Activated CD4-positive, alpha-beta T cell treated with anti-CD3 and anti-CD28 coated beads, Interleukin-2, amount 50 U/mL, for 24 hours (primary cell): Measurements from ENCODE around the gene ENTPD6.
"Not testable (repeated sequence)": the region's sequence is repeated elsewhere in the genome, so short reads cannot be mapped to it uniquely, and the experiment has no call there.

Source experiments
- DNase-seq, 2 donors: peaks; one replicate each; pipeline ENCODE4 v3.0.0-alpha.2; 2020; ENCODE audit warnings: low read depth in 1 of 2, low spot score in 1 of 2

Gene ENTPD6

GRCh38 chr20:25223179-25223661 is 27.7 kb downstream of the ENTPD6 start:
- DNase-seq: no peak

- no peak for DNase-seq
Measured at GRCh38 chr20:25223765-25224720, 28.5 kb downstream of the ENTPD6 start.

- DNase-seq: no peak
Measured at GRCh38 chr20:25224941-25225340, 29.4 kb downstream of the ENTPD6 start.

- no peak for DNase-seq
Measured at GRCh38 chr20:25225642-25226432, 30.3 kb downstream of the ENTPD6 start.

- no peak for DNase-seq
Measured at GRCh38 chr20:25226433-25227316, 31.2 kb downstream of the ENTPD6 start.

- no peak for DNase-seq
Measured at GRCh38 chr20:25227317-25227831, 31.9 kb downstream of the ENTPD6 start.

- no peak for DNase-seq
Measured at GRCh38 chr20:25229486-25230165, 34.1 kb downstream of the ENTPD6 start.

- DNase-seq: no peak
Measured at GRCh38 chr20:25230166-25230831, 34.8 kb downstream of the ENTPD6 start.

- DNase-seq: no peak
Measured at GRCh38 chr20:25233016-25233772, 37.7 kb downstream of the ENTPD6 start.

GRCh38 chr20:25234009-25234849 is 38.7 kb downstream of the ENTPD6 start:
- not testable (repeated sequence) for DNase-seq

GRCh38 chr20:25236450-25237304 is 41.2 kb downstream of the ENTPD6 start:
- DNase-seq: no peak

- DNase-seq: peak; percentile 20 to 64
Measured at GRCh38 chr20:25237610-25238318, 42.3 kb downstream of the ENTPD6 start.

GRCh38 chr20:25238319-25239037 is 43.0 kb downstream of the ENTPD6 start:
- no peak for DNase-seq

GRCh38 chr20:25239387-25240370 is 44.2 kb downstream of the ENTPD6 start:
- DNase-seq: no peak
